Measurements from ENCODE around the gene ITGAL. TPM values are rescaled to one million over a fixed set of nuclear protein-coding genes. Genes with fewer than 3 reads are reported as not detected.

ITGAL gene
- polyA plus RNA-seq, 1 donor (not counting 4 experiments of a cell fraction or from before 2014, with no cell fraction given), result not detected

- H3K79me2 ChIP-seq (ENCODE audit: control insufficient read depth, insufficient read depth, low read length), result peaks cover 13% of the 10 kb centered on the region
- H3K9me1 ChIP-seq (ENCODE audit: control insufficient read depth, extremely low read depth, insufficient read depth, low read length), result no peaks in the 10 kb centered on the region
- no peaks in the 10 kb centered on the region for H3K27me3 ChIP-seq (ENCODE audit: control insufficient read depth, extremely low read depth, insufficient read depth, low read length)
- peak; percentile 52 for FAIRE-seq
- peaks cover 17% of the 10 kb centered on the region for H3K4me1 ChIP-seq (ENCODE audit: control insufficient read depth, extremely low read depth, insufficient read depth, low read length)
- H3K4me2 ChIP-seq (ENCODE audit: control insufficient read depth, extremely low read depth, insufficient read depth, low read depth, low read length), result peak within 1 kb of the TSS; percentile 80
- peak; percentile 83 for DNase-seq (ENCODE audit: low read depth, low spot score)
- dilution Hi-C loops (cut with MboI; ENCODE audit: extremely low pct_ligation_motif_present, low sequenced_read_pairs), result no loop called here
- peaks cover 0 to 16% of the 10 kb centered on the region in 2 experiments for H3K36me3 ChIP-seq (ENCODE audit: control insufficient read depth in 2 of 2, extremely low read depth in 1 of 2, insufficient read depth in 2 of 2, low read length in 2 of 2)
- no peaks in the 10 kb centered on the region for H3K9me3 ChIP-seq (ENCODE audit: control insufficient read depth, low read depth, low read length)
- peak within 1 kb of the TSS; percentile 96 for H3K9ac ChIP-seq (ENCODE audit: control insufficient read depth, extremely low read depth, insufficient read depth, low read length)
- H2AFZ ChIP-seq (ENCODE audit: control insufficient read depth, low read length), result peak within 1 kb of the TSS; percentile 90
- H3K4me3 ChIP-seq (ENCODE audit: control insufficient read depth in 2 of 3, extremely low read depth in 1 of 3, insufficient read depth in 2 of 3, low read depth in 1 of 3, low read length in 3 of 3), result peak within 1 kb of the TSS; percentile 80 to 94 (median 93)
- TF ChIP-seq CTCF (optimal IDR thresholded peaks at IDR 0.05 in 1 of 3, IDR thresholded peaks at IDR 0.05 in 1 of 3, conservative IDR thresholded peaks at IDR 0.05 in 1 of 3; ENCODE audit: extremely low read depth in 1 of 3, insufficient read depth in 2 of 3, low read length in 3 of 3), result peak; percentile 23 to 53 (median 49)
- no peak for TF ChIP-seq EZH2 (IDR thresholded peaks at IDR 0.05; ENCODE audit: low read length)
- peak within 1 kb of the TSS; percentile 89 for H3K27ac ChIP-seq (ENCODE audit: control insufficient read depth, insufficient read depth, low read length)
- H4K20me1 ChIP-seq (ENCODE audit: control insufficient read depth, extremely low read depth, insufficient read depth, low read length), result no peaks in the 10 kb centered on the region
Measured at GRCh38 chr16:30445408-30446202, 26.9 kb upstream of the ITGAL start, which contains the start of gene SEPHS2. Gene SEPHS2 (minus strand): TSS chr16:30445874. CDS start chr16:30445727, 147 bp downstream.

DNA sequence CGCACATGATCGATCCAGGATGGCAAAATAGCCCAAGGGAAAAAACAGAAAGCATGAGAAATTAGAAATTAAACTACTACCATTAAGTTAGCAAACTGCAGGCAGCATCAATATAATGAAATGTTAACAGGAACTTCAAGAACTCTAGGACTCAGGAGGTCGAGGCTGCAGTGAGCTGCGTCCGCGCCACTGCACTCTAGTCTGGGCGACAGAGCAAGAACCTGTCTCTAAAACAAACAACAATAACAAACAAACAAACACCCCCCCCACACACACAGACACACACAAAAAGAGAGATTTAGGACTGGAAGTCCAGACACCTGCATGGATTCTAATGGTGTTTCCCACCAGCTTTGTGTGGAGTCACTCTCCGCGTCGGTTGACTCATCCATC lies 26.3 kb upstream of the ITGAL start:
- TF ChIP-seq CTCF (optimal IDR thresholded peaks at IDR 0.05 in 1 of 3, IDR thresholded peaks at IDR 0.05 in 1 of 3, conservative IDR thresholded peaks at IDR 0.05 in 1 of 3; ENCODE audit: extremely low read depth in 1 of 3, insufficient read depth in 2 of 3, low read length in 3 of 3) (no peak), EZH2 (IDR thresholded peaks at IDR 0.05; ENCODE audit: low read length) (no peak)
- Histone ChIP-seq H3K9me1 (ENCODE audit: control insufficient read depth, extremely low read depth, insufficient read depth, low read length) (no peaks in the 10 kb centered on the region), H3K9ac (ENCODE audit: control insufficient read depth, extremely low read depth, insufficient read depth, low read length) (peak overlapping the region; percentile 96), H3K36me3 (ENCODE audit: control insufficient read depth in 2 of 2, extremely low read depth in 1 of 2, insufficient read depth in 2 of 2, low read length in 2 of 2) (peaks cover 0 to 16% of the 10 kb centered on the region in 2 experiments), H2AFZ (ENCODE audit: control insufficient read depth, low read length) (peak overlapping the region; percentile 90), H3K4me1 (ENCODE audit: control insufficient read depth, extremely low read depth, insufficient read depth, low read length) (peaks cover 17% of the 10 kb centered on the region), H3K4me3 (ENCODE audit: control insufficient read depth in 2 of 3, extremely low read depth in 1 of 3, insufficient read depth in 2 of 3, low read depth in 1 of 3, low read length in 3 of 3) (peak overlapping the region; percentile 80 to 94 (median 93)), H3K4me2 (ENCODE audit: control insufficient read depth, extremely low read depth, insufficient read depth, low read depth, low read length) (peak overlapping the region; percentile 80), H3K27me3 (ENCODE audit: control insufficient read depth, extremely low read depth, insufficient read depth, low read length) (no peaks in the 10 kb centered on the region), H3K79me2 (ENCODE audit: control insufficient read depth, insufficient read depth, low read length) (peaks cover 13% of the 10 kb centered on the region), H3K9me3 (ENCODE audit: control insufficient read depth, low read depth, low read length) (no peaks in the 10 kb centered on the region), H4K20me1 (ENCODE audit: control insufficient read depth, extremely low read depth, insufficient read depth, low read length) (no peaks in the 10 kb centered on the region), H3K27ac (ENCODE audit: control insufficient read depth, insufficient read depth, low read length) (peak overlapping the region; percentile 89)
- DNase-seq (ENCODE audit: low read depth, low spot score) (no peak), FAIRE-seq (no peak)
- dilution Hi-C loops (cut with MboI; ENCODE audit: extremely low pct_ligation_motif_present, low sequenced_read_pairs), result no loop called here

All from keratinocyte (primary cell).